ENCODE results near the gene TRMT11.

TRMT11 gene

DNA sequence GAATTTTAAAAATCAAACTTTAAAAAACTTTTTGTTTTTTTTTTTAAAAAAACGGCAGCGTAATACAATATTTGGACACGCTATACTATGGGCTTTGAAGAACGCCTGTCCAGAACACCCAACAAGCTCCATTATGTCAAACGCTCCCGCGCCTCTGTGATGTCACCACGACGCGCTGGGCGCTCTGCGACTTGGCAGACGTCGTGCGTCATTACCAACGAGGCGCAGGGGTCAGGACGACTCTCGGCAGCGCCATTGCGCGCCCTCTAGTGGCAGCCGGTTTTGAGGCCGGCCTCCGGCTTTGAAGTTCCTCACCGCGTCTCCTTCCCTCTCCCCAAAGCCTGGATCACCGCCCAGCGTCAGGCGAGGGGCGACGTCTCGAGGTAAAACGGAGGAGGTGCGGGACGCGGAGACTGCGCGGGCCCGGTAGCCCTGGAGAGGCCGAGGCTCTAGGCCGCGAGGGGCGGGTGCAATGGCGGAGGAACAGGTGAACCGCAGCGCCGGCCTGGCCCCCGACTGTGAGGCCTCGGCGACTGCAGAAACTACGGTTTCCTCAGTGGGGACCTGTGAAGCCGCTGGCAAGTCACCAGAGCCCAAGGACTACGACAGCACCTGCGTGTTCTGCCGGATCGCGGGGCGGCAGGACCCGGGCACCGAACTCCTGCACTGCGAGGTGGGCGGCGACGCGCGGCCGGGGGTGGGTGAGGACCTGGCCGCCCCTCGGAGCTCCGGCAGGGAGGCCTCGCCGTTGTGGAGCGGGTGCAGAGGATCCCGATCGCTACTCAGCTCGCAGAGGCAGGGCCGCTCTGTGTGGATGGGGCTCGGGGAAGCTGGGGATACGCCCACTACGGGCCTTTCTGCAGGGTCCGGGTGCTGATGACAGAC, 29.6 kb upstream of the TRMT11 start, which contains the start of gene HINT3 (continued):
- TF ChIP-seq, protein P1, sequence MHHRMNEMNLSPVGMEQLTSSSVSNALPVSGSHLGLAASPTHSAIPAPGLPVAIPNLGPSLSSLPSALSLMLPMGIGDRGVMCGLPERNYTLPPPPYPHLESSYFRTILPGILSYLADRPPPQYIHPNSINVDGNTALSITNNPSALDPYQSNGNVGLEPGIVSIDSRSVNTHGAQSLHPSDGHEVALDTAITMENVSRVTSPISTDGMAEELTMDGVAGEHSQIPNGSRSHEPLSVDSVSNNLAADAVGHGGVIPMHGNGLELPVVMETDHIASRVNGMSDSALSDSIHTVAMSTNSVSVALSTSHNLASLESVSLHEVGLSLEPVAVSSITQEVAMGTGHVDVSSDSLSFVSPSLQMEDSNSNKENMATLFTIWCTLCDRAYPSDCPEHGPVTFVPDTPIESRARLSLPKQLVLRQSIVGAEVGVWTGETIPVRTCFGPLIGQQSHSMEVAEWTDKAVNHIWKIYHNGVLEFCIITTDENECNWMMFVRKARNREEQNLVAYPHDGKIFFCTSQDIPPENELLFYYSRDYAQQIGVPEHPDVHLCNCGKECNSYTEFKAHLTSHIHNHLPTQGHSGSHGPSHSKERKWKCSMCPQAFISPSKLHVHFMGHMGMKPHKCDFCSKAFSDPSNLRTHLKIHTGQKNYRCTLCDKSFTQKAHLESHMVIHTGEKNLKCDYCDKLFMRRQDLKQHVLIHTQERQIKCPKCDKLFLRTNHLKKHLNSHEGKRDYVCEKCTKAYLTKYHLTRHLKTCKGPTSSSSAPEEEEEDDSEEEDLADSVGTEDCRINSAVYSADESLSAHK (tag by site-specific recombination; IDR thresholded peaks at IDR 0.05), result peak; percentile 76
- TF ChIP-seq ZNF223 (tag by site-specific recombination; IDR thresholded peaks at IDR 0.05) (peak; percentile 89), ZNF155 (tag by site-specific recombination; IDR thresholded peaks at IDR 0.05) (no peak), ZNF266 (tag by site-specific recombination; IDR thresholded peaks at IDR 0.05; ENCODE audit: low read depth) (no peak), ZNF561 (tag by site-specific recombination; IDR thresholded peaks at IDR 0.05; ENCODE audit: borderline replicate concordance) (peak; percentile 95), BCL11B (tag by site-specific recombination; IDR thresholded peaks at IDR 0.05; ENCODE audit: low read depth) (0 out of 2 replicates have a peak, but pooled peaks have one; percentile 55), ZNF302 (tag by site-specific recombination; IDR thresholded peaks at IDR 0.05; ENCODE audit: low read depth) (no peak), KLF7 (tag by site-specific recombination; IDR thresholded peaks at IDR 0.05; ENCODE audit: borderline replicate concordance) (peak; percentile 51), ZNF214 (tag by site-specific recombination; IDR thresholded peaks at IDR 0.05; ENCODE audit: borderline replicate concordance) (no peak), ZNF114 (tag by site-specific recombination; IDR thresholded peaks at IDR 0.05) (no peak), ZNF837 (tag by site-specific recombination; IDR thresholded peaks at IDR 0.05) (no peak), ZNF24 (tag by site-specific recombination; IDR thresholded peaks at IDR 0.05) (peak; percentile 96), ZNF133 (tag by site-specific recombination; IDR thresholded peaks at IDR 0.05) (no peak), ZNF140 (tag by site-specific recombination; IDR thresholded peaks at IDR 0.05) (no peak), ZNF473 (tag by site-specific recombination; IDR thresholded peaks at IDR 0.05) (no peak), ZFP37 (tag by site-specific recombination; IDR thresholded peaks at IDR 0.05) (peak; percentile 98), YY1 (tag by site-specific recombination; IDR thresholded peaks at IDR 0.05) (peak; percentile 98), ZNF596 (tag by site-specific recombination; IDR thresholded peaks at IDR 0.05) (no peak), REPIN1 (tag by site-specific recombination; IDR thresholded peaks at IDR 0.05; ENCODE audit: low read depth) (peak; percentile 78), MZF1 (tag by site-specific recombination; IDR thresholded peaks at IDR 0.05; ENCODE audit: borderline replicate concordance) (0 out of 2 replicates have a peak, but pooled peaks have one; percentile 9), ZNF549 (tag by site-specific recombination; IDR thresholded peaks at IDR 0.05) (no peak), ZNF404 (tag by site-specific recombination; IDR thresholded peaks at IDR 0.05) (no peak)
- TF ChIP-seq, protein P2, sequence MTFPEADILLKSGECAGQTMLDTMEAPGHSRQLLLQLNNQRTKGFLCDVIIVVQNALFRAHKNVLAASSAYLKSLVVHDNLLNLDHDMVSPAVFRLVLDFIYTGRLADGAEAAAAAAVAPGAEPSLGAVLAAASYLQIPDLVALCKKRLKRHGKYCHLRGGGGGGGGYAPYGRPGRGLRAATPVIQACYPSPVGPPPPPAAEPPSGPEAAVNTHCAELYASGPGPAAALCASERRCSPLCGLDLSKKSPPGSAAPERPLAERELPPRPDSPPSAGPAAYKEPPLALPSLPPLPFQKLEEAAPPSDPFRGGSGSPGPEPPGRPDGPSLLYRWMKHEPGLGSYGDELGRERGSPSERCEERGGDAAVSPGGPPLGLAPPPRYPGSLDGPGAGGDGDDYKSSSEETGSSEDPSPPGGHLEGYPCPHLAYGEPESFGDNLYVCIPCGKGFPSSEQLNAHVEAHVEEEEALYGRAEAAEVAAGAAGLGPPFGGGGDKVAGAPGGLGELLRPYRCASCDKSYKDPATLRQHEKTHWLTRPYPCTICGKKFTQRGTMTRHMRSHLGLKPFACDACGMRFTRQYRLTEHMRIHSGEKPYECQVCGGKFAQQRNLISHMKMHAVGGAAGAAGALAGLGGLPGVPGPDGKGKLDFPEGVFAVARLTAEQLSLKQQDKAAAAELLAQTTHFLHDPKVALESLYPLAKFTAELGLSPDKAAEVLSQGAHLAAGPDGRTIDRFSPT (tag by site-specific recombination; IDR thresholded peaks at IDR 0.05), result peak; percentile 77
- TF ChIP-seq, protein P3, sequence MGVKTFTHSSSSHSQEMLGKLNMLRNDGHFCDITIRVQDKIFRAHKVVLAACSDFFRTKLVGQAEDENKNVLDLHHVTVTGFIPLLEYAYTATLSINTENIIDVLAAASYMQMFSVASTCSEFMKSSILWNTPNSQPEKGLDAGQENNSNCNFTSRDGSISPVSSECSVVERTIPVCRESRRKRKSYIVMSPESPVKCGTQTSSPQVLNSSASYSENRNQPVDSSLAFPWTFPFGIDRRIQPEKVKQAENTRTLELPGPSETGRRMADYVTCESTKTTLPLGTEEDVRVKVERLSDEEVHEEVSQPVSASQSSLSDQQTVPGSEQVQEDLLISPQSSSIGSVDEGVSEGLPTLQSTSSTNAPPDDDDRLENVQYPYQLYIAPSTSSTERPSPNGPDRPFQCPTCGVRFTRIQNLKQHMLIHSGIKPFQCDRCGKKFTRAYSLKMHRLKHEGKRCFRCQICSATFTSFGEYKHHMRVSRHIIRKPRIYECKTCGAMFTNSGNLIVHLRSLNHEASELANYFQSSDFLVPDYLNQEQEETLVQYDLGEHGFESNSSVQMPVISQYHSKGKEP (tag by site-specific recombination; IDR thresholded peaks at IDR 0.05), result no peak
- TF ChIP-seq, protein P4, sequence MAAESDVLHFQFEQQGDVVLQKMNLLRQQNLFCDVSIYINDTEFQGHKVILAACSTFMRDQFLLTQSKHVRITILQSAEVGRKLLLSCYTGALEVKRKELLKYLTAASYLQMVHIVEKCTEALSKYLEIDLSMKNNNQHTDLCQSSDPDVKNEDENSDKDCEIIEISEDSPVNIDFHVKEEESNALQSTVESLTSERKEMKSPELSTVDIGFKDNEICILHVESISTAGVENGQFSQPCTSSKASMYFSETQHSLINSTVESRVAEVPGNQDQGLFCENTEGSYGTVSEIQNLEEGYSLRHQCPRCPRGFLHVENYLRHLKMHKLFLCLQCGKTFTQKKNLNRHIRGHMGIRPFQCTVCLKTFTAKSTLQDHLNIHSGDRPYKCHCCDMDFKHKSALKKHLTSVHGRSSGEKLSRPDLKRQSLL (tag by site-specific recombination; IDR thresholded peaks at IDR 0.05), result peak; percentile 79
- TF ChIP-seq, protein P5, sequence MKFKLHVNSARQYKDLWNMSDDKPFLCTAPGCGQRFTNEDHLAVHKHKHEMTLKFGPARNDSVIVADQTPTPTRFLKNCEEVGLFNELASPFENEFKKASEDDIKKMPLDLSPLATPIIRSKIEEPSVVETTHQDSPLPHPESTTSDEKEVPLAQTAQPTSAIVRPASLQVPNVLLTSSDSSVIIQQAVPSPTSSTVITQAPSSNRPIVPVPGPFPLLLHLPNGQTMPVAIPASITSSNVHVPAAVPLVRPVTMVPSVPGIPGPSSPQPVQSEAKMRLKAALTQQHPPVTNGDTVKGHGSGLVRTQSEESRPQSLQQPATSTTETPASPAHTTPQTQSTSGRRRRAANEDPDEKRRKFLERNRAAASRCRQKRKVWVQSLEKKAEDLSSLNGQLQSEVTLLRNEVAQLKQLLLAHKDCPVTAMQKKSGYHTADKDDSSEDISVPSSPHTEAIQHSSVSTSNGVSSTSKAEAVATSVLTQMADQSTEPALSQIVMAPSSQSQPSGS (tag by site-specific recombination; IDR thresholded peaks at IDR 0.05; ENCODE audit: low read depth), result peak; percentile 96
- TF ChIP-seq, protein P6, sequence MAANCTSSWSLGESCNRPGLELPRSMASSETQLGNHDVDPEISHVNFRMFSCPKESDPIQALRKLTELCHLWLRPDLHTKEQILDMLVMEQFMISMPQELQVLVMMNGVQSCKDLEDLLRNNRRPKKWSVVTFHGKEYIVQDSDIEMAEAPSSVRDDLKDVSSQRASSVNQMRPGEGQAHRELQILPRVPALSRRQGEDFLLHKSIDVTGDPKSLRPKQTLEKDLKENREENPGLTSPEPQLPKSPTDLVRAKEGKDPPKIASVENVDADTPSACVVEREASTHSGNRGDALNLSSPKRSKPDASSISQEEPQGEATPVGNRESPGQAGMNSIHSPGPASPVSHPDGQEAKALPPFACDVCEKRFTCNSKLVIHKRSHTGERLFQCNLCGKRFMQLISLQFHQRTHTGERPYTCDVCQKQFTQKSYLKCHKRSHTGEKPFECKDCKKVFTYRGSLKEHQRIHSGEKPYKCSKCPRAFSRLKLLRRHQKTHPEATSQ (tag by site-specific recombination; IDR thresholded peaks at IDR 0.05), result peak; percentile 86
